GM19463 (cell line): ENCODE measurements around the gene STARD9.
"Not testable (repeated sequence)": the region's sequence is repeated elsewhere in the genome, so short reads cannot be mapped to it uniquely, and the experiment has no call there.

Experiments
- ATAC-seq: cut with Tn5 transposase; IDR thresholded peaks from one replicate; pipeline ENCODE4 v1.9.1; 2021; ENCODE audit warnings: mild to moderate bottlenecking, moderate library complexity; ENCODE audit not compliant: unreplicated experiment

The STARD9 gene

DNA sequence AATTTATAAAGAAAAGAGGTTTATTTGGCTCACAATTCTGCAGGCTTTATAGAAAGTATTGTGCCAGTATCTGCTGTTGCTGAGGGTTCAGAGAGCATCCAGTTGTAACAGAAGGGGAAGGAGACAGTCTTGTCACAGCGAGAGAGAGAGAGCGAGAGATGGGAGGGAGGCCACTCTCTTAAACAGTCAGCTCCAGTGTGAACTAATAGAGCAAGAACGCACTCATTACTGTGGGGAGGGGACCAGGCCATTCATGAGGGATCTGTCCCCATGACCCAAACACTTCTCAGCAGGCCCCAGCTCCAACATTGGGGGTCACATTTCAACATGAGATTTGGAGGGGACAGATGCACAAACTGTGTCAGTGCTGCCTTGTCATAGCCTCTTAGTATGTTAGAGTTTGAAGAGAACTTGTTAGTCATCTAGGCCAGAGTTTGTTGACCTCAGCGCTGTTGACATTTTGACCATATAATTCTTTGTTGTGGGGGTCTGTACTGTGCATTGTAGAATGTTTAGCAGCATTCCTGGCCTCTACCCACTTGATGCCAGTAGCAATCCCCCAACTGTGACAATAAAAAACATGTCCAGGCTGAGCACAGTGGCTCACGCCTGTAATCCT is 15.3 kb downstream of the STARD9 start:
- no peak for ATAC-seq

DNA sequence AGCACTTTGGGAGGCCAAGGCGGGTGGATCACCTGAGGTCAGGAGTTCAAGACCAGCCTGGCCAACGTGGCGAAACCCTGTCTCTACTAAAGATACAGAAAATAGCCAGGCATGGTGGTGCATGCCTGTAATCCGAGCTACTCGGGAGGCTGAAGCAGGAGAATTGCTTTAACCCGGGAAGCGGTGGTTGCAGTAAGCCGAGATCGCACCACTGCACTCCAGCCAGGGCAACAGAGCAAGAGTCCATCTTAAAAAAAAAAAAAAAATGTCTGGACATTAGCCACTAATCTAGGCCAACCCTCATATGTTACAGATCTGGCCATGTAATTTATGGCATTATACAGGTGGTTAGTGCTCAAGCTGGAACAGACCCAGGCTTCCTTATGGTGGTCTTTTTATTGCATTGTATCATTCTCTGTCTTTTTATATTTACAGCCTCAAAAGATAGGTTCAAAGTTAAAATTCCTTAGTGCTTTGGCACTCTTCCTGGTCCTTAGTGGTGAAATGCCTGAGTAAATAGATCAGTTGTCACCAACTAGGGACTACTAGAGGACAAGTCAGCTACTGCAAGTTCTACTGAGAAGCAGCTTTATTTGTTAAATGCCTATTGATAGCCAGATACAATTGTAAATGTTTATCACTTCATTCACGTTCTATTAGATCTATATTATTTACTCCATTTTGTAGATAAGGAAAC is 16.0 kb downstream of the STARD9 start:
- no peak for ATAC-seq

DNA sequence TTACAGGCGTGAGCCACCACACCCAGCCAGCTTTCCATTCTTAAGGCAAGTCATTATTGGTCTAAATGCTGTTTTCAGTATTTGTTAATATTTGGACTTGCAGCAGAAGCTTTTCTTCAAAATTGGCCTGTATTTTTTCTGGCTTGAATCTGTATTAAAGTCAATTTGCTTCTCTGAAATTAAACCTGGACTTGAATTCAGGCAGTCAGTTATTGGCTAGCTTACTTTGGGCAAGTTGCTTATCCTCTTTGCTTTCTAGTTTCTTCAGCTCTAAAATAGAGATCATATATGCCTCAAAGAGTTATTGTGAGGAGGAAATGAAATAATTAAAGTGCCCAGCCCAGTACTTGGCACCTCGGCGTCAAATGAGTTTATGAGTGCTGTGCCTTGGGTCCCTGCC is 17.3 kb downstream of the STARD9 start:
- no peak for ATAC-seq

DNA sequence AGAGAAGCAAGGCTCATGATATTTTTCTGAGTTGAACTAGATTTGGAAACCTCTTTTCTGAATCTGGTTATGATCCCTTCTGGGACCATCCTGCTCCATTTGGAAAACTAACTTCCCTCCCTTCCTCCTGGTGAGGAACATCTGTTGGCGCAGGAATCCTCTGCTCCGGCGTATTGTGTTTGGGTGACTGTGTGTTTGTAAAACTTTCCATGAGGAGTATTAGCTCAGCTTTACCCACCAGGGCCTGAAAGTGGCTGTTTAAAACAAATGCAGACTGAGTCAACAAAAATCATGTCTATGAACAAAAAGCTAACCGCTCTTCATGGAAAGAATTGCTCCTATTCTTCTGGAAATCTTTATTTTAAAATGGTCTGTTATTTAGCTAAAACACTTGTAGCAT is 17.7 kb downstream of the STARD9 start:
- ATAC-seq: no peak

DNA sequence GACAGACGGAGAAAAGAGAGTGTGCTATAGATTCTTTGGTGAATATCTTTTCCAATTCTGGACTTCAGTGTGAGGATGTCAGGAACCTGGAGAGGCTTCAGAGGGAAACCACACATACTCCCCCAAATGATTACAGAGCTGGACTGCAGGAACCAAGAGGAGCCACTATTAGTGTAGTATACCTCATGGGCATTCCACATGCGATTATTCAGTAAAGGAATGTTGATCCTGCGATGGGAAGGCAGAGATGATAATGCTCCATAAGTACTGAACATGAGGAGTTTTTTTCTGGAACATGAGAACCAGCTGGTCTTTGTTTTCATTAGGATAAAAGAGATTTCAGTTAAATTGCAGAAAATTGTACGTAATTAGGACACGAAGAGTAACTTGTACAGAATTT is 18.7 kb downstream of the STARD9 start:
- no peak for ATAC-seq

DNA sequence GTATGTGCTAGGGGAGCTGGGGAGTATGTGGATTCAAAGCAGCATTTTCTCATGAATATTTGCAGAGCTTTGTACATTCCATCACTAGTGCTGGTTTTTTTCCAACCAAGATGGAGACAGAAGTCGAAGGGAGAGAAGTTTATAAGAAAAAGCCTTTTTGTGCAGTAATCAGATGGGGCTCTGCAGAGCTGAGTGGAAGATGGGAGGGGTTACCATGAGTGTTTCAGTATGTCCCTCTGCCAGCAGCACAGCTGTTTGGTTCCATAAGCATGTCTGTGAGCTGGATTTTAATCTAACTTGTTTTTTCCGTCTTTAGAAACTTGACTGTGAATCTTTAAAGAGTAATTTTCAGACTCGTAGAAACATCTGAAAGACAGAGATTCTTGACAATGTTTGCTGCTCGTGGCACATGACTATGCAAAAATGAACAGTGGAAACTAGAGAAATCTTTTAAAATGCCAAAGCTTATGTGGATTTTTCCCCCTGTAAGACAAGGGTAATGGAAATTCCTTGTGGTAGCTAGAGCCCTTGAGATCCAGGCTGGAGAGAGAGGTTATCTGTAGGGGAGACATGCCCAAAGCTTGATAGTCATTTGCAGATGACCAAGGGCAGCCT is 20.3 kb downstream of the STARD9 start:
- no peak for ATAC-seq

DNA sequence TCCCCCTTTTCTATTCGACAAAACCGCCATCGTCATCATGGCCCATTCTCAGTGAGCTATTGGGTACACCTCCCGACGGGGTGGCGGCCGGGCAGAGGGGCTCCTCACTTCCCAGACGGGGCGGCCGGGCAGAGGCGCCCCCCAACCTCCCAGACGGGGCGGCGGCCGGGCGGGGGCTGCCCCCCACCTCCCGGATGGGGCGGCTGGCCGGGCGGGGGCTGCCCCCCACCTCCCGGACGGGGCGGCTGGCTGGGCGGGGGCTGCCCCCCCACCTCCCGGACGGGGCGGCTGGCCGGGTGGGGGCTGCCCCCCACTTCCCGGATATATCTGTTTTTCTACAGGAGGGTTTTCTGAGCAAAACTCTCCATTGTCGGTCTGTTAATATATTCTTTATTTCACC is 25.9 kb downstream of the STARD9 start:
- ATAC-seq: not testable (repeated sequence)

DNA sequence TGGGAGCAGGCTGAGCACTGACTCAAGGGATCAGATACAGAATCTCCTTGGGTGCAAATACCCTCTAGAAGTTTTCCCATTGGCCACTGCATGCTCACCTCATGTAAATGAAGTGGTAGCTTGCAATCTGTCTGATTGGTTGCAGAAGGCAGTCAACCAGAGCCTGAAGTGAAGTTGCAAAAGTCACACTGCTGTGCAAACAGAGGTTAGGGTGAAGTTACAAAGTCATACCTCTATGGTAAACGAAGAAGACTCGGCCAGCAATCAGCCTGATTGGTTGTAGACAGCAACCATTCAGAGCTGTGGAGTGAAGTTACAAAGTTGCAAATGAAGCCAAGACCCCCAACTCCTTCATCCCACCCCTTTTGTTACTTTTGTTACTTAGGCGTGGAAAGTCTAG is 27.1 kb downstream of the STARD9 start:
- ATAC-seq: no peak

DNA sequence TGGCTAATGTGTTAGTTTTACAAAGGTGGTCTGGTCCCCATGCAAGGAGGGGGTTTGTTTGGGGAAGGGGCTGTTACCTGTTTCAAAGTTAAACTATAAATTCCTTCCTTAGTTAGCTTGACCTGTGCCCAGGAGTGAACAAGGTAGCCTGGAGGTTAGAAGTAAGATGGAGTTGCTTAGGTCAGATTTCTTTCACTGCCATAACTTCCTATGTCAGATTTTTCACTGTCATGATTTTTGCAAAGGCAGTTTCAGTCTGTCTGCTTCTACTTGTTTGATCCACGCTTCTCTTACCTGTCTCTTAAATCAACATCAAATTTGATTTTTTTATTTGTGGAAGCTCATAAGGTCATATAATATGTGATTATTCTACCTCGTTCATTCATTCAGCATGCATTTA is 28.6 kb downstream of the STARD9 start:
- no peak for ATAC-seq

DNA sequence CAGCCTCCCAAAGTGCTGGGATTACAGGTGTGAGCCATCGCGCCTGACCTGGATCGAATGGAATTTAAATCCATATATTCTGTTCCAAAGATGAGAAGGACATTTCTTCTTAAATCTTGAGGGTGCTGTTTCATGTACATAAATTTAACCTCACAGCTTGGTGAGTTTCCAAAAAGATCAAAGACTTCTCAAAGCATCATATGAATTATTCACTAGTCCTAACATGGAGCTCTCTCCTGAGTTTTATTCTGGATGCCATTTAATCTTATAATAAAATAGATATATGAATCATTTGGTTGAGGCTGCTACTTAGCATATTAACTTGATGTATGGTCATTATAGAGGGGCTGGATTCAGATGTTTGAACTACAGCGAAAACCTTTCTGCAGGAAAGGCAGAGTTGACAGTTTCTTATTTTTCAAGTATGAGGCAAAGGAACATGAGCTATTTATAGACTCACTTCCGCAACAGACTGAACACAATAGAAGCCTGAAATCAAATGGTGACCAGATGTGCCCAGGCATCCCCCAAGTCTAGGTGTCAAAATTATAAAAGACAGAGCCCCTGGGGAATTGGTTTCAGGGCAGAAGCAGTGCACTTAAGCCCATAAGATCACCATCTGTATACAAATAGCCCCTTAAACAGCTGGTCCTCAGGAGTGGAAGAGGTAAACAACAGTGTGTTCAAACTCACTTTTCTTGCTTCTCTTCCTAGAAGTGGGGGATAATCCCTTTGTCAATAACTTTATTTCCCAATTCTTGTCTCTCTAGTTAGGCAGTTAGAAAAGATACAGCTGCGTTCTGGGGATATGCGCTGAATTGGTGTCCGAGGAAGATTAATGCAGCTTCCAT is 29.7 kb downstream of the STARD9 start:
- no peak for ATAC-seq

DNA sequence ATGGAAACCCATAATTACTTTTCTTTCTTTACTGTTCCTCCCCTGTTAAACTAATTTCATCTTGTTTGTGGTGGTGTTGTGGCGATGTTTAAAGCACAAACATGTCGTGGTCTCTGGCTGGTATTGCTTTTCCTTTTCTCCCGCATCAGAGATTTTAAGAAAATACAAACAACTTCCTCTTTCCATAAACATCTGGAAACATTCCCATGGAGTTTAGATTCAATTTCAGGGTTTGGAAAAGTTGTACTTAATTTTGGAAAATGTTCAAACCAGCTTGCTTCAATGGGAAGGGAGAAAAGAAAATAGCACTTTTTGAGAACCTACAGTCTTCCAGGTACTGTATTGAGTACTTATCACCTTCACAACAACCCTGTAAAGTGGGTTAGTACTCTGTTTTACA is 30.4 kb downstream of the STARD9 start:
- no peak for ATAC-seq

DNA sequence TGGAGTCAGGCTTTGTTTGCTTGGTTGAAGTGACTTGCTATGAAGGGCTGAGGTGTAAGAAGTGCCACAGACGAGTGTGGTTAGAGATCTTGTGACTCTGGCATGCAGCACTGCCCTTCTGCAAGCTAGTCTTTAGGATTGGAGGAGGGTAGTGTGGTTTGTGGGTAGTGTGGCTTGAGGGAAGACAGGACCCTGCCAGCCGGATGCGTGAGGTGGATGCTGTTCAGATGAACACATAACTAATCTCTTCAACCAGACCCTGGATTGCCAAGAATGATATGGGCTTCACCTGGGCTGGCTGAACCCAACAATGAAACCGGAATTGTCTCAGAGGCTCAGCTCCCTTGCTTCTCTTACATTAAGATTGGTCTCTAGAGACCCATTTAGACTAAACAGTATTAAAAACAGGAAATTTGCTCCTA is 32.7 kb downstream of the STARD9 start:
- peak; percentile 62 for ATAC-seq

DNA sequence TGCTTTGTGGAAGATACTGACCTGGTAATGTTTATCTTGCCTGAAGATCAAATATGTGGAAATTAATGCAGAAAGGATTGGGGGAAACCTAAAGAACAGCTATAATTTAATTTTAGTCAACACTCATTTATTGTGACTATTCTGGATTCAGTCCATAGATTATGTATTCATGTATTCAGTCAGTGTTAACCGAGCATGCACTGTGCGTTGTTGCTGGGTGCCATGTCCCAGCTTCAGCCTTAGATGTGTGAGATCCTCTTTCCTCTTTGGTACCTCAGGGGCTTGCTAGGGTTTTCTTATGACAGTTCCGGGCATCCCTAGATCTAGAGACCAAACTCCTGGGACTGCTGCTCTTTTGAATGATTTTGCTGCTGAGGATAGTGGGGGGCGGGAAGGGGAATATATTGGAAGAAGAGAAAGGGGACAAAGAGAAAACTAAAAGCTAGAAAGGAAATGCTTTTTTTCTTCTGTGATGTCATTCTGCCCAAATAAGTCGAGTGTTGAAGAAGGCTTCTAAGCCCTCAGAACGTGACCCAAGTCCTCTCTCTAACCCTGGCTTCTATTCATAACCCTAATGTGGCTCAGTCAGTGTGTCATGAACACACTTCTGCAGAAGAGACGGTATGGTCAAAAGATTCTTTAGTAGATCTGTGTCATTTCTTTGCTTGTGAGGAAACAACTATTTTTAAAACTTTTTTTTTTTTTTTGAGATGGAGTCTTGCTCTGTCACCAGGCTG is 33.5 kb downstream of the STARD9 start:
- no peak for ATAC-seq

DNA sequence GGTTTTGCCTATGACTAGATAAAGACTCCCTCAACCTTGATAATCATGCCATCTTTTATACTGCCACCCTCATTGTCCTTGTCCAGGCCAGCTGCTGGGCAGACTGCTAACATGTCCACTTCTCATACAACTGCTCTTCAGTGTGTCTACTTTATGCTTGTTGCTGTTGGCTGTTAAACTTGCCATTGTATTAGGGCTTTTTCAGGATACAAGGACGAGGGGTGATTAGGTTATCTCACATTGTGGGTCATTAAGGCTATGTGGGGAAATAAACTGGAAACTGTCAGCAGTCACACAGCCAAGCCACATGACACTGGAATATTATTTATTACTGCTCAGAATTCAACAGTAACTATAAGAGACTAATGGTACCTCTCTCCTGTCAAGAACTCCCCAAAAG is 36.1 kb downstream of the STARD9 start:
- no peak for ATAC-seq

DNA sequence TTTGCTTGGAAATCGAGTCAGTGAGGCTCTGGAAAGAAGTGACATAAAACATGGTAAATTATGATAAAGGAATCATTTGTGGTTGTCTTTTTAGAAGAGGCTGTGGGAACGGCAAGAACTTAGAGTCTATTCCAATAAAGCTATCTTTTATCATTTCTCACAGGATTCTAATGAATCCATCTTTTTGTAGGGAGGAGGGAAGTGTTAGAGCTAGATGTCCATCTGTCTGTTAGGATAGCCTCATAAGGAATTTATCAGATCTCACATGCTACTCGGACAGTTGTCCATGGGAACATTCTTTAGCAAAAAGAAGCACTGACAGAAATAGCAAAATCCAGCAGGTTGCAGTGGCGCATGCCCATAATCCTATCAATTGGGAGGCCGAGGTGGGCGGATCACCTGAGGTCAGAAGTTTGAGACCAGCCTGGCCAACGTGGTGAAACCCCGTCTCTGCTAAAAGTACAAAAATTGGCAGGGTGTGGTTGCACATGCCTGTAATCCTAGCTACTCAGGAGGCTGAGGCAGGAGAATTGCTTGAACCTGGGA is 37.0 kb downstream of the STARD9 start:
- ATAC-seq: no peak

DNA sequence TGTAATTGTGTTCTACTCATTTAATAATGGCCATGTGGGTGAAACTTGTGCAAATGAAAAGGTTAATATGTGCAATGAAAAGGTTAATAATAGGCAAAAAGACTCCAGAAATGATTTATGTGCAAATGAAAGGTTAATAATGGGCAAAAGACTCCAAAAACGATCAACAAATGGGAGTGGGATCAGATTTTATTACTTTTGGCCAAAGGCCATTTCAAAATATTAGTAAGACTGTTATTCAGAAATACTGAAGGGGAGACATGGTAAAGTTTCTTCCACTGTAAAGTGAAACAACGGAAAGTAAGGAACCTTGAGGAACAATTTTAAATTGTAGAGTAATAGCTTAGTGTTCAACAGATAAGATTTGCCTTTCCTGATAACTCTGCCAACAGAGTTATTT is 40.7 kb downstream of the STARD9 start:
- ATAC-seq: no peak

DNA sequence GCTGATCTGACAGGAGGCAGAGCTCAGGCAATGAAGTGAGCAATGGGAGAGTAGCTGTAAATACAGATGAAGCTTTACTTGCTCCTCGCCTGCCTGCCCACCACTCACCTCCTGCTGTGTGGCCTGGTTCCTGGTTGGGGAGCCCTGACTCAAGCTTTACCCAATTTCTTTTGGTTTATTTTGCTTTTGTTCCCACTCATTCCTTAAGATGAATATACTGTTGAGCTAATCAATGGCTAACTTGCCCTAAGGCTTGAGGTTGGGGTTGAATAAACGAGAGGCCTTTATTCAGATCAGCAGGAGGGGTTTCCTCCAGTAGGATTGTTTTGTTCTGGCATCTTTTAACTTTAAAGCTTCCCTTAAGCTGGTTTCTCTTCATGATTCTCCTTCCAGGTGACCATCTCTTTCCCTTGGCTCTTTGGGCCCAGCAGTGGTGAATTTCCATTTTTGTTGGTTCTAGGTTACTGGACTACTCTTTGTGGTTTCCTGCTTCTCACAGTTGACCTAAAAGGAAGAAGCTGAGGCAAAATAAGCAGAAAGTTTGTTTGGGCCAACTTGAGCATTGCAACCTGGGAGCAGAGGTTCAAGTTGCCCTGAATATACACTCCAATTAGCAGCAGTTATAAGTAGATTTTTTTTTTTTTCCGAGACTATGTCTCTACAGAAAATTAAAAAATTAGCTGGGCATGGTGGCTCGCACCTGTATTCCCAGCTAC is 44.4 kb downstream of the STARD9 start:
- no peak for ATAC-seq

DNA sequence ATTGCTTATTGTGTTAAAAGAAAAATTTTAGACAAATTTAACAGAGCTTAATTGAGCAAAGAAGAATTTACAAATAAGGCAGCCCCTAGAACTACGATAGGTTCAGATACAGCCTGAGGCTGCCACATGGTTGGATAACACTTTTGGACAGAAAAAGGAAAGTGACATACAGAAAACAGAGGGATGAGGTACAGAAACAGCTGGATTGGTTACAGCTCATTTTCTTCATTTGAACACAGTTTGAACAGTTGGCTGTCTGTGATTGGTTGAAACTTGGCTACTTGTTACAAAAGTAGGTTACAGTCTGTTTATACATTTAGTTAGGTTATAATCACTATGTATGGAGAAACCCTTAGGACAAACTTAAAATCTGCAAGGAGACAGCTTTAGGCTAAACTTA is 46.0 kb downstream of the STARD9 start:
- no peak for ATAC-seq

DNA sequence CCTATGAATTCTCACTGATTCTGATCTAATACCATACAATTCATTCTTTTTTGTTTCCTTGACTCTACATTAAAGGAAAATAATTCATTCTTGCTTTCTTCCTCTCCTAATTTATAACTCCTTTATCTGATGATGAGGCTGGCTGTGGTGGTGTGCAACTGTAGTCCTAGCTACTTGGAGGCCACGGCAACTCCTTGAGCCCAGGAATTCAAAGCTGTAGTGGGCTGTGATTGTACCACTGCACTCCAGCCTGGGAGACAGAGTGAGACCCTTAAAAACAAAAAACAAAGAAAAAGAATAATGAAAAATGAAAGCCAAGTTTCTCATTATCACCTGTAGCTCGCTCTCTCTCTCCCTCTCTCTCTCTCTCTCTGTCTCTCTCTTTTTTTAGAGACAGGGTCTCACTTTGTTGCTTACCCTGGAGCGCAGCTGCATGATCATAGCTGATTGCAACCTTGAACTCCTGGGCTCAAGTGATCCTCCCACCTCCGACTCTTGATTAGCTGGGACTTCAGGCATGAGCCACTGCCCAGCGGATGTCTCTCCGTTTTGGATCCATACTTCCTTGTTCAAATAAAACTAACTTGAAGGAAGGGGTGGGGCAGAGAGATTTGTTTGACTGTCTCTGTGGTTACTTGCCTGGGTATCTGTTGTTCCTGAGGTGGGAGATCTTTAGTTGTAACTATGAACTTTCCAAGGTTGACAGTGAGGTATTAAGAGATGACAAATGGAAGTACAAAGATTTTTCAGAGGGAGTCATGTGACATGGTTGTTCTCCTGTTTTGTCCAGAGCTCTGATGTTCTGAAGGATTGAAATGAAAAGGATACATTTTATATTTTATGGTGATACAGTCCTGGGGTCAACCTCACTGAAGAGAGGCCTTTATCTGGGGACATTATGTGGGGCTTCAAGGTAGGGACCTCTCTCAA is 46.9 kb downstream of the STARD9 start:
- ATAC-seq: no peak
